ENCODE measurements around the gene OR4E1.

Gene OR4E1

DNA sequence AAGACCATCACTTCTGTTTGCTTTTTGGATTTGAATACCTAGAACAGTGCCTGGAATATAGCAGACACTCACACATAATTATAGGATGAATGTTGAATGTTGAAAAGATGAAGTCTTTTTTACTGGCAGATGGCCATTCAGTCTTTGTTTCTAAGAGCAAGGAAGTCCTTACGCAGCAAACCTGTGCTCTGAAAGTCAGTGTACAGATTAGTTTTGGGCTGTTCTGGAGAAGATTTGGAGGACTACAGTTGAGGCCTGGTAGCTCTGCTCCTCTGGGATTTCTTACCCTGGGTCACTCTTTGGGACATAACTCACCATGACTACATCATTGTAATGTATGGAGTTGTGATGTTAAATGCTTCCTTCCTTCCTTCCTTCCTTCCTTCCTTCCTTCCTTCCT, 16.6 kb downstream of the OR4E1 start:
- ChIA-PET POLR2A (no interaction called here), CTCF (no interaction called here)
- no peak for DNase-seq (ENCODE audit: extremely low spot score)
- TF ChIP-seq, protein P1, sequence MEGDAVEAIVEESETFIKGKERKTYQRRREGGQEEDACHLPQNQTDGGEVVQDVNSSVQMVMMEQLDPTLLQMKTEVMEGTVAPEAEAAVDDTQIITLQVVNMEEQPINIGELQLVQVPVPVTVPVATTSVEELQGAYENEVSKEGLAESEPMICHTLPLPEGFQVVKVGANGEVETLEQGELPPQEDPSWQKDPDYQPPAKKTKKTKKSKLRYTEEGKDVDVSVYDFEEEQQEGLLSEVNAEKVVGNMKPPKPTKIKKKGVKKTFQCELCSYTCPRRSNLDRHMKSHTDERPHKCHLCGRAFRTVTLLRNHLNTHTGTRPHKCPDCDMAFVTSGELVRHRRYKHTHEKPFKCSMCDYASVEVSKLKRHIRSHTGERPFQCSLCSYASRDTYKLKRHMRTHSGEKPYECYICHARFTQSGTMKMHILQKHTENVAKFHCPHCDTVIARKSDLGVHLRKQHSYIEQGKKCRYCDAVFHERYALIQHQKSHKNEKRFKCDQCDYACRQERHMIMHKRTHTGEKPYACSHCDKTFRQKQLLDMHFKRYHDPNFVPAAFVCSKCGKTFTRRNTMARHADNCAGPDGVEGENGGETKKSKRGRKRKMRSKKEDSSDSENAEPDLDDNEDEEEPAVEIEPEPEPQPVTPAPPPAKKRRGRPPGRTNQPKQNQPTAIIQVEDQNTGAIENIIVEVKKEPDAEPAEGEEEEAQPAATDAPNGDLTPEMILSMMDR (IDR thresholded peaks at IDR 0.05; ENCODE audit: control extremely low read depth, extremely low read depth, low read depth, missing control alignments): no peak

DNA sequence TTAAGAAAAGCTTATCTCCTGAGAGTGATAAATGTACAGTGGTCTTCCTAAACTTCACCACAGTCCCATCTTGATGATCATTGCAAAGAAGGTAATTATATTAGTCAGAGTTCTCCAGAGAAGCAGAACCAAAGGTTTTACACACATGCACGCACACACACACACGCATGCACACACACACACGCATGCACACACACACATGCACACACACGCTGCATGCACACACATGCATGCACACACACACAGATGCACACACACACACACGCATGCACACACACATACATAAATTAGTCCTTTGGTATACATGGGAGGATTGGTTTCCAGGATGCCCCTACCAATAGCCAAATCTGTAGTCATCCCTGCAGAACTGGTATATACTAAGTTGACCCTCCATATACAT, 19.4 kb downstream of the OR4E1 start:
- CTCF ChIA-PET: interaction anchor here (2.3 kb wide), 1 partner anchor 11 kb away, joined by 11 read pairs; no protein-coding TSS in a partner anchor
- TF ChIP-seq, protein P1 (IDR thresholded peaks at IDR 0.05; ENCODE audit: control extremely low read depth, extremely low read depth, low read depth, missing control alignments): no peak
- DNase-seq (ENCODE audit: extremely low spot score): no peak
- POLR2A ChIA-PET: no interaction called here

DNA sequence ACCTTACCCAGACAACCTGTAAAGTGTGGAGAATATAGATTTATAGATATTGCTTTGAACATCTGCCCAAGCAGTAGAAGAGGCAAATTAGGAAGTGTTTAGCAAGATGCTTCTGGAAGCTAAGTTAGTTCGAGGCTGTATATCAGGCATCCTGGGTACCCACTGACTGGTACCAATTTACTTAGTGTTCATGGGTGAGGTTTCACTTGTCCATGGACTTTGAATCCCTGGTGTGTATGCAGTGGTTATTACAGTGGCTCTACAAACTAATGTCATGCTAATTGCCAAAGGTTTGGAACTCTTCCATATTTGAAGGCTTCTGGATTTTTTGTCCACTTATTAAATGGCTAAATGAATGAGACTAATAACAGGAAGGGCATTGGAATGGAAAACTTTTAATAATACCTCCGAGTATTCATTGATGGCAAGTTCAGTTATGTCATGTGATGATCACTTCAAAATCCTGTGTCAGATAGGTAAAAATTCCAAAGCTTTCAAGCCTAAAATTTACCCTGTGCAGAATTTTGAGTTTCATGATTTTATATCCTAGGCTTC, 20.2 kb downstream of the OR4E1 start, which contains the start of gene OR4E2:
TSS of gene OR4E2 (plus strand) at position 505 of the 555 bp plus-strand sequence. CDS start 11,248 bp downstream, outside the sequence.
- ChIA-PET POLR2A (no interaction called here), CTCF (interaction anchor here (2.3 kb wide), 1 partner anchor 12 kb away, joined by 11 read pairs; no protein-coding TSS in a partner anchor)
- TF ChIP-seq, protein P1 (IDR thresholded peaks at IDR 0.05; ENCODE audit: control extremely low read depth, extremely low read depth, low read depth, missing control alignments): no peak
- DNase-seq (ENCODE audit: extremely low spot score): no peak

DNA sequence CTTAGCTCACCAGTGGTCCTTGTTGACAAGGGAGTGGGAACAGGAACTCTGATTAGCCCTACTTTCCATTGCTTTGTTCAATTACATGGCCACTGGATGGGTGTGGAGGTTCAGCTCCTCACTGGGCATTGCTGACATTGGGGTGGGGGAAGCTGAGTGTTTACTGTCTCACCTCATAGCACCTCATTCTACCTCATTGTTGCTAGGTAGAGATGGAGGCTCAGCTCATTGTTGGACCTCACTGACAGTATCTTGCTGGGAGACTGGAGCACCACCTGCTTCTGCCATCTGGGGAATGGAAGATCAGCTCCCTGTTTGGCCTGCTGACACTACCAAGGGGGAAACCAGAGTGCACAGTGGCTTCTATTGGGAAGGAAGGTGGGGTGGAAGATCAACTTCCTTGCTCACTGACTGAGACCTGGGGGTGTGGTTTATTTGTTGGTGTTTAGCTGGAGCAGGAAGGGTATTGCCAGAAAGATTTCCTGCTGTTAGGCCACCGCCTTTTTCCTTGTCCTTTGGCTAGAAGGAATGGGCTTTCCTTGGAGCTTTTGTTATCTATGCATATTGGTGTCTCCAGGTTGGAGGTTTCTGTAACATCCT, 21.3 kb downstream of the OR4E1 start:
- TF ChIP-seq, protein P1 (IDR thresholded peaks at IDR 0.05; ENCODE audit: control extremely low read depth, extremely low read depth, low read depth, missing control alignments): no peak
- CTCF ChIA-PET: no interaction called here
- POLR2A ChIA-PET: no interaction called here
- no peak for DNase-seq (ENCODE audit: extremely low spot score)

DNA sequence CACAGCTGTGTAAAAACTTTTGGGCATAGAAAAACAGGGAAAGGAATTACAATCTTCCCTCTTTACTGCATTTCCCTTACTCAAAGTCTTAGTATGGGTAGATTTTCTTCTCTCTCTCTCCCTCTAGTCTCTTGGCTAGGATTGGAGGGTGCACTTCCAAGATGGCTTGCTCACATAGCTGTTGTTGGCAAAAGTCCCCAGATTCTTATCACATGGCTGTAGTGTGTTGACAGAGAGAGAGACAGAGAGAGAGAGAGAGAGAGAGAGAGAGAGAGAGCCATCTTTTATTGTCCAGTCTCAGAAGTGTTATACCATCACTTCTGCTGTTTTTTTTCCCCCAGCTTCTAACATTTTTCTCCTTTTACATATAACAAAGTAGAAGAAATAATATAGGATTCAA, 26.2 kb downstream of the OR4E1 start:
- CTCF ChIA-PET: no interaction called here
- POLR2A ChIA-PET: no interaction called here
- DNase-seq (ENCODE audit: extremely low spot score): no peak
- TF ChIP-seq, protein P1 (IDR thresholded peaks at IDR 0.05; ENCODE audit: control extremely low read depth, extremely low read depth, low read depth, missing control alignments): no peak

DNA sequence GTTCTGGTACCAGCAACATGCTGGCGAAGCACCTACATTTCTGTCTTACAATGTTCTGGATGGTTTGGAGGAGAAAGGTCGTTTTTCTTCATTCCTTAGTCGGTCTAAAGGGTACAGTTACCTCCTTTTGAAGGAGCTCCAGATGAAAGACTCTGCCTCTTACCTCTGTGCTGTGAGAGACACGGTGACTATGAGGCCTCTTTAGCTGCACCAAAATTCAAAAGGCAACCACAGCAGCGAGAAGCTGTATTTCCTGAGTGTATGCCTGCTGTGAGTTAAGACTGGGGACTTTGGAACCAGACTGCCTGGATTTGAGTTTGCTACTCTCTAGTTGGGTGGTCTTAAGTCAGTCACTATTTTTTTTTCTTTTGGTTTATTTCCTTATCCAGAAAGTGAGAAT, 30.2 kb downstream of the OR4E1 start:
- ChIA-PET POLR2A (no interaction called here), CTCF (interaction anchor here (1.3 to 1.4 kb wide), 2 partner anchors 14 to 274 kb away, joined by 3 read pairs; no protein-coding TSS in a partner anchor)
- no peak for DNase-seq (ENCODE audit: extremely low spot score)
- TF ChIP-seq, protein P1 (IDR thresholded peaks at IDR 0.05; ENCODE audit: control extremely low read depth, extremely low read depth, low read depth, missing control alignments): no peak
